SKM-1 (cell line): ENCODE measurements around the gene PPP6R2.

Experiments
- DNase-seq: peaks from one replicate; lab custom pipeline; 2025; ENCODE audit not compliant: unreplicated experiment; lab: John Stamatoyannopoulos, UW

PPP6R2 gene

DNA sequence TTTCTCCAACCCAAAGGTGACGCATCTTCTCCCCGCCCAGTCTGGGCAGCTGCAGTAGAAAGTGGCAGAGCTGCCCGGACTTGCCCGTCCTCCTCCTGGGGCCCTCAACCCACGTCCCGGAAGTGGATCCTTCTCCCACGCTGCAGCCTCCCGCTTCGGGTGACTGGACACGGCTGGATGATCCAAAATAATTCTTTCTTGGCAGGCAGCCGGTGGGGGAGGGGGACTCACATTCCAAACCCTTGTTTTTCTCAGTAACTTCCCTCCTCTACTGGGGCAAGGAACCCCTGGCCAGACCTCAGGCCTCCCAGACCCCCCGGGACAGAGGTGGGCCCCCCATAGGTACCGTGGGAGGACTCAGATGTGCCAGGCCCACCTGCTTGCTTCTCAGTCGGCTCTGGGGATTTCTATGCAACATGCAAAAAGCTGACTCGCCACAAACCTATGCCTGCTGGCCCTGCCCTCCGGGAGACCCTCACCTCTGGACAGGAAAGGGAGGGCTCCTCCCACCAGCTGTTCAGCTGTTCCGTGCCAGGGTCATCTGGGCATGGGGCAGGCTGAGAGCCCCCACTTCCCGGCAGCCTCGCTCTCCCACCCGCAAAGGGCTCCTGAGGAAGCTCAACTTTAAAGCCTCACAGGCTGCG is 37.1 kb upstream of the PPP6R2 start:
- peak; percentile 18 for DNase-seq

DNA sequence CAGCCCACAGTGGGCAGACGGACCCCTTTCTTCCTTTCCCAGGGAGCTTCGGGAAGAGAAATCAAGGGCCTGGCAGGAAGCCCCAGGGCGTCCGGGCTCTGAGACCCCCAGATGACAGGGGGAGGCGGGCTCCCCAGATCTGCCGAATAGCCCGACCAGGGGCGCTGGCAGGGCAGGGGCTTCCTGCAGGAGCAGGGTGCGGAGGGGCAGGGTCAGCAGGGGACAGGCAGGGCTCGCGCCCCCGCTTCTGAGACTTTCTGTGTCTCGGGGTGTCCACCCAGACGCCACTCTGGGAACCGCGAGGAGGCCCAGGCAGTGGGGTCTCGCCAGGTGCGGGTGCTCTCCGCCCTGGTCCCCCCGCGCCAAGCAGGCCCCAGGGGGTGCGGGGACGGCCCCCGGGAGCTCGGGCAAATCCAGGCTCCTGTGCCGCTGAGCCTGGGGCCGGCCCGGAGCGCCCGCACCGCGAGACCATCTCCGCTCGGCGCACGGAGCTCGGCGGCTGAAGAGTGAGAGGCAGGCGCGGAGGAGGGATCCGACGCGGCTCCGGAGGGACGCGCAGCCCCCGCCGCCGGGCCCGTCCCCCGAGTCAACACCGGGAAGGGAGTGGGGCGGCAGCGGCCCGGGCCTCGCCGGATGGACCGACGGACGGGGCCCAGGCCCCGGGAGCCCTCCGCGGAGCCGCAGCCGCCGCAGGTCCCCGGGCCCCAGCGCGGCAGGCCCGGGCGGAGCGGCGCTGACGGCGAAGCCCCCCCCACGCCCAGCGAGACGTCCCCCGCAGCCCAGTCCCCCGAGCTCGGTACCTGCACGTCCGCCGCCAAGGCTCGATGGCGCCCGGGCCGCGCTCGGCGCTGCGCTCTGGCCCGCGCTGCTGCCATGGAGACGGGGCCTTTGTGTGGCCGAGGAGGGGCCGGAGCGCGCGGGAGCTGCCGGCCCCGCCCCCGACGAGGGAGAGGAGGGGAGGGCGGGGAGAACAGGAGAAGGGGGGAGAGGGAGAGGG is 36.1 kb upstream of the PPP6R2 start, which contains the start of gene PLXNB2:
Gene PLXNB2, minus strand, starts transcription at position 894 of the 997 bp plus-strand sequence. CDS start 17,062 bp downstream, outside the sequence.
- peak; percentile 66 for DNase-seq

DNA sequence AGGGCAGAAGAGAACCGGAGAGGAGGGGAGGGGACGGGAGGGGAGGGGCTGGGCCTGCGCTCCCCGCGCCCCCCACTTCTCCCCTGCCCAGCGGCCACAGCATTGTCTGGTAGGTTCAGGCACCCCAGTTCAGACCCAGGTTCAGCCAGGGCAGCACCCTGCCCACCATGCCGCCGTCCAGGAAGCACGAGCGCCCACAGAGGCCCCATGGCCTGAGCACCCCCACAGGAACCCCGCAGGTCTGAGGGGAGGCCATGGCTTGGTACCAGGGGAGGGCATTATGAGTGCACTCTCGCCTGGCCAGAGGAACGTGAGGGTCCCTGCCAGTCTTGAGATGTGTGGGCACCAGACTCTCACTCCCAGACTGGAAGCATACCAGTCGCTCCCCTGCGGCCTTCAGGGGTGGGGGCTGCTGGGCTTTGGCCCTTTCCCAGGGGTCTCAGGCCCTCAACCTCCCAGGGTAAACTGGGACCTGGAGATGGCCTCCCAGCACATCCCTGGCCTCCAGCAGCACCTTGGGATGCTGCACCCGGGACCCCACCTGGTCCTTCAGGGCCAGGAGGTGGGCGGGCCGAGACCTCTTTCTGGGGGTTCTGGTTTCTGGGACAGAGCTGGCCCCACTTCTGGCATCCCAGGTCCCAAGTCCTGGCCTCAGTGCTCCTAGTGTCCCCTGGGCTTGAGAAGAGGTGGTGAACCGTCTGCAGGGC is 35.1 kb upstream of the PPP6R2 start:
- no peak for DNase-seq

DNA sequence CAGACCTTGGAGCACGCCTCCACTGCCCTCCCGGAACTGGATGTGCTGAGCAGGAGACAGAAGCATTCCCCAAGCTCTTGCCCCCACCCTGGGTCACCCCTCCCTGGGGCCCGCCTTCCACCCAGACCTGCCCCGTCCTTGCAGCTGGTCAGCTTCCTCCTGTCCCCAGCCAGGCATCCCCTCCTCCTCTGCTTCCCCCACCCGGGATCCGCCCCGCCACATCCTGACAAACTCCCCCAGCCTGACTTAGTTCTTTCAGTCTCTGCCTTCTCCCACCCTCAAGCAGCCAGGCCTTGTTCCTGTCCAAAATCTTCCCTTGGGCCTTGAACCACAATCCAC is 34.6 kb upstream of the PPP6R2 start:
- peak; percentile 66 for DNase-seq

DNA sequence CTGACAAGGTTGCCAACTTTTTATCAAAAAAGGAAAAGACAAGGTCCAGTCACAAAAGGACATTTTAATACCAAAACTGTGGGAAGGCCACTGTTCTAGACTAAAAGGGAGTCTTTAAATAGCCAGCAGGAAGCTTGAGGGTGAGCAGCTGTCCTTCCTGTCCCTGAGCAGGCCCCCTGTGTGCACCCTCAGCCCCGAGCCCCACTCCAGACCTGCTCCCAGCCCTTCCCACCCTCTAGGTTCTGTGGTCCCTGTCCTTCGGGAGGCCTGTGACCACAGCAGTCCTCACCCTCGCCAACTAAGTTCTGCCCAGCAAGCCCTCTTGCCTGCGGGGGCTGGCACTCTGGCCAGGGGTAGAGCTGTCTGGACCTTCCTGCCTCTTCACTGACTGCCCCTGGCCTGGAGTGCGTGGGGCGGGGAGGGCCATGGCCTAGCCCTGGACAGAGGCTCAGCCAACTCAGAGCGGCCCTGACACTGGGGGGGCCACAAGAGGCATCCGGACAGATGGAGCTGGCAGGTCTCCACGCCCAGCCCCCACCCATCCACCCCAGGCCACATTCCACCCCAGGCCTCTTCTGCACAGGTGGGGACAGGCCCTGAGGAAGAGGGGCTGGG is 34.0 kb upstream of the PPP6R2 start:
- no peak for DNase-seq

DNA sequence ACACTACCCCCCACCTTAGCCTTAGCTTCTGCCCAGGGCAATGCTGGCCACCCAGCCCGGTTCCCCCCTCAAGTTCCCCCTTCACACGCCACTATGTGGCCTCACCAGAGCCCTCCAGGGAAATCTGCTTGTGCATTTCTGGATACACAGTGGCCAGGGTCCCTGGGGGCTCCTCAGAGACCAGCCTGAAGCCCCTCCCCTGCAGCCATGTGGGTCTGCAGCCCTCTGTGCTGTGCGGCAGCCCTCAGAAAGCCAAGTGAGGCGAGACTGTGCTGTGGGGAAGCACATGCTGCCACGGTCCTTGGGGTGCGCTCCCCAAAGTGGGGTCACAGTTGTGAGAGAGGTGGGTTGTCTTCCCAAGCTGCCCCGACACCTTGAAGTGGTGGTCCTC is 33.5 kb upstream of the PPP6R2 start:
- no peak for DNase-seq

DNA sequence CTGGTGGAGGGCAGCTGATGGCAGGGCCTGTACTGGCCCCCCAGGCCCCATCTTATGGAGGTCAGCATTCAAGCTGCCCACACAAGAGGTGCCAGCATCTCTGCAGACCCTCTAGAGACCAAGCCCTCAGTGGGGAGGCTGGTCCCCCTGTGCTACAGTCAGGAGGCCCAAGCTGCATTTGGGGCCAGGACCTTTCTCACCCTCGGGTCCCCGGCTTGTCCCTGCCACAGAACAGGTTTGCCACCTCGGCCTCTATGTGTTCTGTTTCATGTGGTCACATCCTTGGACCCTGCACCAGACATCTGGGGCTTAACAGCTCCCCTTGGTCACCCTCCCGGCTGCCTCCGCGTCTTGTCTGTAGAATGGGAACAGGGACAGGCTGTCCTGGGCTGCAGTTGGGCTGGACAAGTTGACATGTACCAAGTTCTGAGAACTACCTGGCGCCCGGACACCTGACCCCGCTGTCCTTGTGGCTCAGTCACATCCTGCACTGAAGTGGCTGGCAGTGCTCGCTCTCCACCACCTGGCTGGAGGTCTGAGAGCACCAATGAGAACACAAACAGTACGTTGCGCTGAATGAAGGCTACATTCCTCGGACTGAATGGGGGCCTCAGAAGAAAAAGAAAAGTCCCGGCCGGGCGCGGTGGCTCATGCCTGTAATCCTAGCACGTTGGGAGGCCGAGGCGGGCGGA is 33.0 kb upstream of the PPP6R2 start:
- DNase-seq: no peak

DNA sequence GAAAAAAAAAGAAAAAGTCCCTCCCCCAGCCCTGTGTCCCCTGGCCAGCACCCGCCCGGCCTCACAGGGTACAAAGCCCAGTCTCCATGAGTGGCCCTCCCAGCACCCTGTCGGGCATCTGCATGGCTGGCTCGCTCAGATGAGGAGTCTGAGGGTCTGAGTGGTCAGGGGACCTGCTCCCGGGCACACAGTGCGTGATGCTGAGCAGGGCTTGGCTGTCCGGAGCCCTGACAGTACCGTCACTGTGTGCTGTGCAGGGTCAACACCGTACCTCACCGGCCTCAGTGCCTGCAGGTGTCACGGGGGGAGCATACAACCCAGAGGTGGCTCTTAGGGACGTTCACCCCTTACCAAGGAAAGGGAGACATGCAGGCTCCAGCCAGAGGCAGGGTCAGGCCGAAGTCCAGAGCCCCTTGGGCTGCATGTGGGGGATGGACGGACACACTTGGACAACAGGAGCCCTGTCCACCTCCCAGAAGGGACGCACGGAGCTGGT is 32.1 kb upstream of the PPP6R2 start:
- no peak for DNase-seq

DNA sequence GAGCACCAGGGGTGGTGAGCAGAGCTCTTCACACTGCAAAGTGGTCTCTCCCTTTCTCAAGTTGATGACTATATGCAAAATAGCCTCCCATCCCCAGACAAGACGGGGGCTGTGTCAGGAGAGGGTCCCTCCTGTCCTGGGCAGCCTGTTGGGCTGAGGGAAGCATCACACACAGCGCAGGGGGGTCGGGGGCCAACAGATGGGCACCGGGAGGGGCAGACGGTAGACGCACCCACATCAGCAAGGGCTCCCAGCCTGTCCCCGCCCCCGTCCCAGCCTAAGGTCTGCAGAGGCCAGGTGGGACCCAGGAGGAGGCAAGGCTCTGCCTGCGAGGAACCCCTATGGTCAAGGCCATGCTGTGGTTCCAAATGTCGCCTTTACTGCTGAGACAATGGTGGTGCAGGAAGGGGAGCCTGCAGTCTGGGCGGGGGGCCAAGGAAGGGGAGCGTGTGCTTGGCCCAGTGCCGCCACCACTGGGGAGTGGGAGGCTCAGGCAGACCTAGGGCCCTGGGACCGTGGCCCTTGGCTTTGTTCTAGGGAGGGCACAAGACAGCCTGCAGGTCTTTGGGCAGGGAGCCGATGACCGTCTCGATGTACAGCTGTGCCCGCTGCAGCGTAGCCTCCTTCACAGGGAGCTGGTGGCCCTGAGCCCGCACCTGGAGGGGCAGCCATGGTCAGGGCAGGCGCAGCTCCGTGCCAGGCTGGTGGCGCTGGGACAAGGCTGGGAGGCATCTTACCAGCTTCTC is 31.3 kb upstream of the PPP6R2 start:
- DNase-seq: no peak

DNA sequence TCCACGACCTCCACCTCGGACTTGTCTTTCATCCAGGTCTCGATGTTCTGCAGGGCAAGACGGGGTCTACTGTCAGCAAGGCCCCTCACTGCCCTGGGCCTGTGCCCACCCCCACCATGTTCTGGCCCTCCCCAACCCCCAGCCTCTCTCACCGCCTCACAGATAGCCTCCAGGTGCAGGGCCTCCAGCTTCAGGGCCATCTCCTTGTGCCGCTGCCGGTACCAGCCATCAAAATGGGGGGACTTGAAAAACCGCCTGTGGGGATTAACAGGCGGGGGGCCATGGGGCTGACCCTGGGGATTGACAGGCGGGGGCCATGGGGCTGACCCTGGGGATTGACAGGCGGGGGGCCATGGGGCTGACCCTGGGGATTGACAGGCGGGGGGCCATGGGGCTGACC is 30.8 kb upstream of the PPP6R2 start:
- no peak for DNase-seq

DNA sequence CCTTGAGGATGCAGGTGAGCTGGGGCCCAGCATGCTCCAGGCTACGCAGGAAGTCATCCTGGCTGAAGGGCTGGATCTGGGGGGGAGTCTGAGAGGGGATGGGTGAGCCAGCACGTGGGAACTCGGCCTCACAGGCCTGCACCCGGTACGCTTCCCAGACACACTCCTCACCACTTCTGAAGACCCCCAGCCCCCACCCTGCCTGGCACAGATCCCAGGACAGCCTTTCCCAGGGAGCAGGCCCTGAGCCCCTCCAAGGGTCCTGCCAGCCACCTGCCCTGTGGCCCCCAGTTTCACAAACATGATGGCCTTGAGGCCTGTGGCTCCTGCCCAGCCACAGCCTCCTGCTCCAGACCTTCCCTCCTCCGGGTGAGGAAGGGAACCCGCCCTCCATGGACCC is 30.1 kb upstream of the PPP6R2 start:
- no peak for DNase-seq

DNA sequence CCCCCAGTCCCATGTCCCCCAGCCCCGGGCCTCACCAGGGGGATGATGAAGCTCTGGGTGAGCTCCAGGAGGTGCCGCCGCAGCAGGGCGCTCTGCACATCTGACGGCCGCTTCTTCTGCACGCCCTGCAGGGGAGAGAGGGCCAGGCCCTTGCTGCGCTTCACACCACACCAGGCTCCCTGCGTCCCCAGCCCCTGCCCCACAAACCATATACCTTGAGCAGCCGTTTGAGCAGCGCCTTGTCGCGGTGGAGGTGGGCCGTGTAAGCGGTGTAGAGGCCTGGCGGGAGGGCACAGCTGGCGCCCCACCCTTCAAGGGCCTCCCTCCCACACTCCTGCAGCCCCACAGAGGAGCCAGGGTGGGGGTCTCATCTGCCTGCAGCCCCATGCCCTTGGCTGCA is 29.5 kb upstream of the PPP6R2 start:
- DNase-seq: no peak

DNA sequence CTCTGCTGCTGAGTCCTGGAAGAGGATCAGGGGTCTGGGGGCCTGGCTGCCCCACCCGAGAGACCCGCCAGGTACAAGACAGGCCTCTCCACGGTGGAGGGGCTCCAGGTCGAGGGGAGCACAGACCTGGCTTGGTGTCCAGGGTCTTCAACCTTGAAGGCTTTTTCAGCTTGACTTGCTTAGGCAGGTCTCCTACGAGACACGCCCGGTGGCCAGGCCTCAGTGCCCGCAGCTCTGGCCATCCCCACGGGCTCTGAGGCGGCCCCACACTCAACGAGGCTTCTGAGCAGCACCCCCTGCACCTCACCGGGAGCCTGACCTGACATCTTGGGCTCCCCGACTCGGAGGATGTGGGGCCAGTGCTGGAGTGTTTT is 29.1 kb upstream of the PPP6R2 start:
- no peak for DNase-seq

DNA sequence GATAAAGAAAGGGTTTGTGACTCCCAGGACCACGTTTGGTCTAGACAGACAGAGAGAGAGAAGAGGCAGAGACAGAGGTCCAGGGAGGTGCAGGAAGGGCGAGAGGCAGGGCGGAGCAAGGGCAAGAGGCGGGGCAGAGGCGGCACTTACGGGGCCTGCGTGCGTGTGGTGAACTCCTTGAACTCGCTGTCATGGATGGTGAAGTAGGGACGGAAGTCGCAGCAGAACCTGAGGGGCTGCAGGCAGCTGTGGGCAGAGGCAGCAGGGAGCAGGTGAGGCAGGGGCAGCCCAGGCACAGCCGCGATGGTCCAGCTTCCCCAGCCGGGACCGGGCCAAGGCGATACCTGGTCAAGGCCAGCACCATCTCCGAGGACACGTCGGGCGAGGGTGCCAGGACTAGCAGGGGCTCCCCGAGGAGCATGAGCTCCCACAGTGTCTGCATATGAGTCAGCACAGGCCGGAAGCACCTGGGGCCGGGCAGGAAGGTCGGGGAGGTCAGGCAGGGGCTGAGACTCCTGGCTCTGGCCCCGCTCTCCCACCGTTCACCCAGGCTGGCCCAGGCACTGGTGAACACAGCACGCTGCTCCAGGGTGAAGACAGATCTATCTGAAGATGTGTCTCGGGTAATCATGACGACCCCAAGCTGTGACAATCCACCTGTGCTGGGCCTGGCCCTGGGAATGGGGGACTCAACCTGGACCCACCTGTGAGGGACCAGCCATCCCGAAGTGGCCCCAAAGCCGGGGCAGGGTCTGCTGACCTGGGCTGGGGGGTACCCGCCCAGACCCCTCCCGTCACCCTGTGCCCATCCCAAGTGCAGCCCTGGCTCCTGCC is 28.5 kb upstream of the PPP6R2 start:
- DNase-seq: peak; percentile 80

DNA sequence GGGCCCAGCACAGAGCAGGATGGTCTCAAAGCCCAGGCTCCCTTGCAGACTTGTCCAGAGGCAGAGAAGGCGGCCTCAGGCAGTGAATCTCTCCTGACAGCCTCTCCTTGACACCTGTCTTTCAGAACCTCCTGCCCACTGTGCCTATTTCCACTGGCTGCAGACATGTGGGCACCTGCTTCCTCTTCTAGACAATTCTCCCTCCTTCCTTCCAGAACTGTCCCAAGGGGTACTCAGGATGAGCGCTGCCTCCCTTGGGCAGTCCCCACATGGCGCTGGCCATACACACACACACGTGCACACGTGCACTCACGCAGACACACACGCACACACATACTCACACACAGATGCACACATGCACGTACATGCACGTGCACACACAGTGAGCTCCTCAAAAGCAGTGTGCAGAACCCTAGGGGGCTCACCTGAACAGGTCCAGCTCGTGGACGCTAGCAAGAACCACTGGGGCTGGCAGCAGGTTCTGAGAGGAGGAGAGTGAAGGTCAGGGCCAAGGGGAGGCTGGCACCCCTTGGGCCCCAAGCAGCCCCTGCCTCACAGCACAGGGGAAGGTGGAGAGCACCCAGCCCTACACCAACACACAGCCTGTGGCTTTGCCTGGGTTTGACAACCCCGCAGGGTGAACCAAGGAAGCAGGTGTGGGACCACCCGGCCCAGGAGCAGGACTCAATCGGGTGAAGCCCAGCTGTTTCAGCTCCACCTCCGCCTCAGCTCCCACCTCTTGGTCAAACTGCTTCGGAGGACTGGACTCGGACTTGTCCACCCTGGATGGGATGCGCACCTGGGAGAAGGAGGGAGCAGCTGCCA is 27.6 kb upstream of the PPP6R2 start:
- DNase-seq: no peak

DNA sequence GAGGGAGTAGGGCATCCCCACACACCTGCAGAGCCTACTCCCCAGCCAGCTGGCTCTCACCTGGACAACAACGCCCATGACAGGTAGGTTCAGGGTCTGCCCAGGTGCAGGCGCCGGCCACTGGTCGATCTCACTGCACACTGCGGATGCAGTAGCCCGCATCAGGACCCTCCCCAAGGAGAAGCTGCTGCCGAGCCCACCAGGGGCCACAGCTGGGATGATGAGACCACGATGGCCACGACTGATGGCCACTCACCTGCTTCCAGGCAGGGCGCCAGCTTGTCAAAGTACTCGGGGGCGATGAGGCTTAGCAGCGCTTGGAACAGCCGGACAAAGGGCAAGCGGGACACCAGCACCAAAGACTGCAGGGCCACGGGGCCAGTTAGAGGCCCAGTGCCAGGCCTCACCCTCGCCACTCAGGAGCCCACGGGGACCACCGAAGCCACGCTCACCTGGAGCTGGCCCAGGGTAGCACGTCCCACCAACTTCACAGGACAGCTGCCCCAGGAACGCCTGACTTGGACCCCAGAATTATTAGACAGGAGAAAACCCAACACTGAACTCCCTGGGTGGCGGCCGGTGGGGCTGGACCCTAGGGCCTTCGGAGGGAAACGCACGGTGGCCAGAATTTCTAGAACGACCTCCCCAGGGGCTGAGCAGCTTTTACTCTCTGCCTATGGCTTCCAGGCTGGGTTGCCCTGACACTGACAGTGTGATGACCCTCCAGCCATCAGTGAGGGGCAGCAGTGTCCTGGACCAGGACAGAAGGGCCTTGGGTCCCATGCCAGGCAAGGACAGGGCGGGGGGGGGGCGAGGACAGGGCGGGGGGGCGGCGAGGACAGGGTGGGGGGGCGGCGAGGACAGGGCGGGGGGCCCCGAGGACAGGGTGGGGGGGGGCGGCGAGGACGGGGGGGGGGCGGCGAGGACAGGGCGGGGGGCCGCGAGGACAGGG is 26.7 kb upstream of the PPP6R2 start:
- no peak for DNase-seq

DNA sequence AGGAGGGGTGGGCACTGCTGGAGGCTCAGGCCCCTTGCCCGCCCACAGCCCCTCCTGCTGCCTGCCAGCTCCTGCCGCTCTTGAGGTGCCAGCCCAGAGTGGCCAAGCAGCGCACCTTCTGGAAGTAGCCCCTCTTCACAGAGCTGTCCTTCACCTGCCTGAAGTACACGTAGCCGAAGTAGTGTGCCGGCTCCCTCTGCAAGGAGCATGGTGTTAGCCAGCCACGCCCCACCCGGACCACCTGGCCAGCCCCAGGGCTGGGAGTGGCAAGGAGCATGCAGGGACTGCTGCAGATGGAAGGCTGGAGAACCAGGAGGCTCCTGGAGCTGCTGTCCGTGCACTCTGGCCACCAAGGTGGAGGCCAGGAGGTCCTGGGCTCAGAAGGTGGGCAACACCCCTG is 25.9 kb upstream of the PPP6R2 start:
- no peak for DNase-seq
